HG03342 (cell line): ENCODE data around the gene PRMT5.

Source experiments
- ATAC-seq: cut with Tn5 transposase; IDR thresholded peaks from one replicate; pipeline ENCODE4 v1.9.1; 2021; ENCODE audit warnings: mild to moderate bottlenecking, moderate library complexity; ENCODE audit not compliant: unreplicated experiment

PRMT5 gene

DNA sequence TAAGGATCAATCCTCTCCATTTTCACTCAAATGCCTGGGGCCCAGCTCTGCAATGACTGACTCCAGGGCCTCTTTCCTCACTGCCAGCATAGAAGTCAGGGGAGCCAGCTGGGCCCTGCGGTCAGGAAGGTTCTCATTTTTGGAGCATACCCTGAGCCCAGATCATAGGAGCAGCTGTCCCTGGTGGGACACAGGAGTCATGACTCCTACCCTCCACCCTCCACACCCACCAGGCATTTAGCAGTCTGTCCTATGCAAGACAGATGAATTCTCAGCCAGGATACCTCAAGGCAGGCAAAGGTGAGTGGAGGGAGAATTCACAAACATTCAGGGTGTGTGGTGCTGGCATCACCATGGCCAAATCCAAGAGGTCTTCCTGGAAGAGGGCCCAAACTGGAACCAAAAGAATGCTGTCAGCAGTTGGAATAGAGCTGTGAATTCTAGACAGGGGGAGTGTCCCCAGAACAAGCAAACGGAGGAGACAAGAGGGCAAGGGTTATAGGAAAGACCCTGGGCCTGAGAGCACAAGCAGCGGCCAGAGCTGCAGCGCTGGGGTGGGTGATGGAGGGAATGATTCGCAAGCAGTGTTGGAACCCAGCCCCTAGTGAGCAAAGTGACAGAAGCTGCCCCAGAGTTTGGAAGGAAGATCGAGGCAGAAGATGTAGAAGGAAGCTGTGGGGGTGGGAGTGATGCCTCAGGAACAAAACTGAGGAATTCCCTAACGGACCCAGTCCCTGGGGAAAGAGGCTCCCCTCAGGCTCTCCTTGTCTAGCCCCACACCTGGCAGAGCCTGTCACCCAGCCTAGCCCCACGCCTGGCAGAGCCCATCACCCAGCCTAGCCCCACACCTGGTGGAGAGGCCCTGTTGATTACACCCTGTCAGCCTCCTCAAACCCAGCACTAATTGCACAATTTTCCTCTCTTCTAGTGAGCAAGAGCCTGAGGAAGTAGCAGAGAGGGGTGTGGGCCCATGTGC lies 50.6 kb downstream of the PRMT5 start:
- ATAC-seq = no peak

DNA sequence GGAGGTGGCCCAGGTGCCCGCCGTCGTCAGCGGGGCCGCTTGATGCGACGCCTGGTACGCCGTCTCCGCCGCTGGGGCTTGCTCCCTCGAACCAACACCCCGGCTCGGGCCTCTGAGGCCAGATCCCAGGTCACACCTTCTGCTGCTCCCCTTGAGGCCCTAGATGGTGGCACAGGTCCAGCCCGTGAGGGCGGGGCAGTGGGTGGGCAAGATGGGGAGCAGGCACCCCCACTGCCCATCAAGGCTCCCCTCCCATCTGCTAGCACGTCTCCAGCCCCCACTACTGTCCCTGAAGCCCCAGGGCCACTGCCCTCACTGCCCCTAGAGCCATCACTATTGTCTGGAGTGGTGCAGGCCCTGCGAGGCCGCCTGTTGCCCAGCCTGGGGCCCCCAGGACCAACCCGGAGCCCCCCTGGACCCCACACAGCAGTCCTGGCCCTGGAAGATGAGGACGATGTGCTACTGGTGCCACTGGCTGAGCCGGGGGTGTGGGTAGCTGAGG lies 52.1 kb downstream of the PRMT5 start:
- no peak for ATAC-seq

DNA sequence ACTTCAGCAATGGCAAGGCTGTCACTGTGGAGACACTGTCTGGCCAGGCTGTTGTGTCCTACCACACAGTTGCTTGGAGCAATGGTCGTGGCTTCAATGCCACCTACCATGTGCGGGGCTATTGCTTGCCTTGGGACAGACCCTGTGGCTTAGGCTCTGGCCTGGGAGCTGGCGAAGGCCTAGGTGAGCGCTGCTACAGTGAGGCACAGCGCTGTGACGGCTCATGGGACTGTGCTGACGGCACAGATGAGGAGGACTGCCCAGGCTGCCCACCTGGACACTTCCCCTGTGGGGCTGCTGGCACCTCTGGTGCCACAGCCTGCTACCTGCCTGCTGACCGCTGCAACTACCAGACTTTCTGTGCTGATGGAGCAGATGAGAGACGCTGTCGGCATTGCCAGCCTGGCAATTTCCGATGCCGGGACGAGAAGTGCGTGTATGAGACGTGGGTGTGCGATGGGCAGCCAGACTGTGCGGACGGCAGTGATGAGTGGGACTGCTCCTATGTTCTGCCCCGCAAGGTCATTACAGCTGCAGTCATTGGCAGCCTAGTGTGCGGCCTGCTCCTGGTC lies 53.3 kb downstream of the PRMT5 start:
- no peak for ATAC-seq

DNA sequence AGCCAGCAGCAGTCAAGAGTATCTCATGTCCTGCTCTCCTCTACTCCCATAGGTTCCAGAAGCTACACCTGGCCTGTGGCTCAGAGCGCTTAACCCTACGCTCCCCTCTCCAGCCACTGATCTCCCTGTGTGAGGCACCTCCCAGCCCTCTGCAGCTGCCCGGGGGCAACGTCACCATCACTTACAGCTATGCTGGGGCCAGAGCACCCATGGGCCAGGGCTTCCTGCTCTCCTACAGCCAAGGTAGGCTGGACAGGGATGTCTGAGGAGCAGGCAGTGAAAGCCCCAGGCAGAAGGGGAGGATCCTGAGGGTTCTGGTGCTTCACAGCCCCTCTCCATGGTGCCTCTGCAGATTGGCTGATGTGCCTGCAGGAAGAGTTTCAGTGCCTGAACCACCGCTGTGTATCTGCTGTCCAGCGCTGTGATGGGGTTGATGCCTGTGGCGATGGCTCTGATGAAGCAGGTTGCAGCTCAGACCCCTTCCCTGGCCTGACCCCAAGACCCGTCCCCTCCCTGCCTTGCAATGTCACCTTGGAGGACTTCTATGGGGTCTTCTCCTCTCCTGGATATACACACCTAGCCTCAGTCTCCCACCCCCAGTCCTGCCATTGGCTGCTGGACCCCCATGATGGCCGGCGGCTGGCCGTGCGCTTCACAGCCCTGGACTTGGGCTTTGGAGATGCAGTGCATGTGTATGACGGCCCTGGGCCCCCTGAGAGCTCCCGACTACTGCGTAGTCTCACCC lies 54.0 kb downstream of the PRMT5 start:
- no peak for ATAC-seq

DNA sequence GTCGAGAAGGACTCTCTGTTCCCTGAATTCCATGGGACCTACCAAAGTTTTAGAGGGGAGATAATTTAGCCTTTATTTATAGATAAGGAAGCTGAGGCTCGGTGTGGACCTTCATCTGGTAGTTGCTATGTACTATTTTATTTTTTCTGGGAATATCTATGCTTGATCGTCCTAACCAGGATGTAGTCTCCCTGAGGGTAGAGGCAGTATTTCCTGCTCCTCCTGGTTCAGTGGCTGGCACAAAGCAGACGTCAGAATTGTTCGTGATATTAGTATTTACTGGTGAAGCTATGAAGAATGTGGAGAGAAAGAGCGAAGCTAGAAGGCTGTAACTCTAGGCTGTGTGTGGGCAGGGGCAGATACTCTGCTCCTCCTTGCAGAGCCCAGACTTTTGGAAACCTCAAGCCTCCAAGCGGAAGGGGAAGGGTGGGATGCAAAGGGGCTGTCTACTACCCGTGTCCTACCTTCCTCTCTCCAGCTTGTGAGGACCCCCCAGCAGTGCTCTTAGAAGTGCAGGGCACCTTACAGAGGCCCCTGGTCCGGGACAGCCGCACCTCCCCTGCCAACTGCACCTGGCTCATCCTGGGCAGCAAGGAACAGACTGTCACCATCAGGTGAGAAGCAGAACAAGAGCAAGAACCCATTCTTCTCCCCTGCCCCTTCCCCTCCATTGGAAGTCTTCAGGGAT lies 56.2 kb downstream of the PRMT5 start:
- no peak for ATAC-seq

DNA sequence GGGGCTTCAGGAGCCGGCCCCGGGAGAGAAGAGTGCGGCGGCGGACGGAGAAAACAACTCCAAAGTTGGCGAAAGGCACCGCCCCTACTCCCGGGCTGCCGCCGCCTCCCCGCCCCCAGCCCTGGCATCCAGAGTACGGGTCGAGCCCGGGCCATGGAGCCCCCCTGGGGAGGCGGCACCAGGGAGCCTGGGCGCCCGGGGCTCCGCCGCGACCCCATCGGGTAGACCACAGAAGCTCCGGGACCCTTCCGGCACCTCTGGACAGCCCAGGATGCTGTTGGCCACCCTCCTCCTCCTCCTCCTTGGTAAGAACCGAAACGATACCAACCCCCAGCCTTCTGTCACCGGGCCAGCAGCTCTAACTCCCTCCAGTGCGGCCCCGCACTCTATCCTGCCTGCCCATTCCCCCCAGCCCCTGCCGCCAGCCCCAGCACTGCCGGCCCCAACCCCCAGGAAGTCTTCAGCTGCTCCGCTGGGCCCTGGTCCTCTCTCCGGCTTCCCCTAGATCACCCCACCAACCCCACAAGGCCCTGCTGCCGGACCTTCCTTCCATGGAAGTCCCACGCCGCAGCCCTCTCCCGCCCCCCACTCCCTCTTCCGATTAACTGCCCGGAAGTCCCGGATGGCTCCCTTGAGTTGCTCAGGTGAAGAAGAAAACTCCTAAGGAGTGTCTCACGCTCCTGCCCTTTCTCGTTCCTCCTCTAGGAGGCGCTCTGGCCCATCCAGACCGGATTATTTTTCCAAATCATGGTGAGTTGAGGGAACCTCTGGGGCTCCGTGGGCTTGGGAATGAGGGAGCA lies 56.9 kb downstream of the PRMT5 start:
- ATAC-seq = peak; percentile 28

DNA sequence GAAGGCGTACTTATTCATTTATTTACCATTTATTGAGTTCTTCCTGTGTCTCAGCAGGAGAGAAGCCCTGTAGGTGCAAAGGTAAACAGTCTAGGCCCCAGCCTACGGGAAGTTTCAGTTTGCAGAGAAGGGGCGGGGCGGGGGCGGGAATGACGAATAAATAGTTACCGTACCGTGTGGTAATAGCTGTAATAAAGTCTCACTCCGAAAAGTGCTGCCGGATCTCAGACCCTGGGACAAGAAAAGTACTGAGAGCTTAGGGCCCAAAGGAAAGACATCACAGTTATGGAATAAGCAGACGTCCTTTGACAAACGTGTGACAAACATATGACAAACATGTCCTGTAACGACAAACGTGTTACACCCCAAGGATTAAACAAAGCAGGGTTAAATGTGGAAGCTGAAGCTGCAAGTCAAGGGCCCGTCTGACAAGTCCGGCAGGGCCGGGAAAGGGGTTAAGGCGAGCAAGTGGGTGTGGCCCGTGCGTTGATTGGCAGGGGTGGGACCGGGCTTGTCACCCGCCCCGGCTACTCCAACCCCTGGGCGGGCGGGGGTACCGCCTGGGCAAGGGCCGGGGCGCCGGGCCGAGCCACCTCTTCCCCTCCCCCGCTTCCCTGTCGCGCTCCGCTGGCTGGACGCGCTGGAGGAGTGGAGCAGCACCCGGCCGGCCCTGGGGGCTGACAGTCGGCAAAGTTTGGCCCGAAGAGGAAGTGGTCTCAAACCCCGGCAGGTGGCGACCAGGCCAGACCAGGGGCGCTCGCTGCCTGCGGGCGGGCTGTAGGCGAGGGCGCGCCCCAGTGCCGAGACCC lies 57.7 kb downstream of the PRMT5 start, which contains the start of gene LRP10:
Gene LRP10, plus strand, starts transcription at position 517 of the 809 bp plus-strand sequence. CDS start 564 bp downstream, outside the sequence.
- ATAC-seq = peak; percentile 76

DNA sequence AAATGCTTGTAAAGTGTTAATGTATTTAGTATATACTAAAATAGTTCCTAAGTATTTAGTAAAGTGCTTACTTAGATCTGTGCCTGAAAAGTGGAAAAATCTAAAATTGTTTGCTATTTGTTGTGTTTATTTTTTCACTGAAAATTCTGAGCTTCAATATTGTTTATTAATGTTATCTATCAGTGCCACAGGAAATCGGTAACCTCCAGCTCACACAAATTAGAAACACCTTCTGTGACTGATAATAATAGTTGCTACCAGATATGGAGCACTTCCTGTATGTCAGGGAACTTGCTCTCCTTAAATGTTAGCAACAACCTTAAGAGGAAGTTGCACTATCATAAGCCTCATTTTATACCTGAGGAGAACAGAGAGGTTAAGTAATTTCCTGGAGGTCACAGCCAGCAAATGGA lies 58.4 kb downstream of the PRMT5 start:
- peak; percentile 42 for ATAC-seq
